Neural progenitor cell (in vitro differentiated cells): ENCODE data around the gene NPTX1. TPM values are rescaled to one million over a fixed set of nuclear protein-coding genes. Genes with fewer than 3 reads are reported as not detected.

ENCODE experiments used
- DNase-seq: peaks from one replicate; pipeline ENCODE4 v3.0.0-alpha.2; 2016; ENCODE audit warnings: low spot score
- H2AFZ ChIP-seq: fragments of 200-600 bp; sonication (generic); replicated peaks from 2 replicates; pipeline ENCODE4 v1.6.1; 2016; ENCODE audit warnings: antibody characterized with exemption
- H3F3A ChIP-seq: fragments of 200-600 bp; sonication (generic); 2 replicates; pipeline ENCODE4 v1.6.1; 2016; ENCODE audit warnings: antibody characterized with exemption, low read depth
- H3K27ac ChIP-seq: fragments of 200-600 bp; sonication (generic); 2 replicates; pipeline ENCODE4 v1.5.1; 2016; ENCODE audit warnings: mild to moderate bottlenecking
- H3K27me3 ChIP-seq: fragments of 200-600 bp; sonication (generic); 2 replicates; pipeline ENCODE4 v1.6.1; 2016; ENCODE audit warnings: mild to moderate bottlenecking, moderate library complexity
- H3K36me3 ChIP-seq: fragments of 200-600 bp; sonication (generic); 2 replicates; pipeline ENCODE4 v1.5.1; 2016
- H3K4me1 ChIP-seq: fragments of 200-600 bp; sonication (generic); 2 replicates; pipeline ENCODE4 v1.6.1; 2016; ENCODE audit warnings: mixed run types
- H3K4me2 ChIP-seq: fragments of 200-600 bp; sonication (generic); 2 replicates; pipeline ENCODE4 v1.6.1; 2016
- H3K4me3 ChIP-seq: fragments of 200-600 bp; sonication (generic); 2 replicates; pipeline ENCODE4 v1.5.1; 2016
- H3K79me2 ChIP-seq: fragments of 200-600 bp; sonication (generic); 2 replicates; pipeline ENCODE4 v1.6.1; 2016; ENCODE audit warnings: low read depth
- H3K9ac ChIP-seq: fragments of 200-600 bp; sonication (generic); 2 replicates; pipeline ENCODE4 v1.6.1; 2016
- H3K9me3 ChIP-seq: fragments of 200-600 bp; sonication (generic); 2 replicates; pipeline ENCODE4 v1.5.1; 2016; ENCODE audit warnings: low read depth
- H4K20me1 ChIP-seq: fragments of 200-600 bp; sonication (generic); 2 replicates; pipeline ENCODE4 v1.6.1; 2016; ENCODE audit warnings: low read depth
- H3K27ac Mint-ChIP-seq: 3 replicates; pipeline ENCODE4 v1.8.0; 2021; ENCODE audit warnings: mixed read lengths
- H3K27me3 Mint-ChIP-seq: 2 replicates; pipeline ENCODE4 v1.8.0; 2022; ENCODE audit warnings: low read depth, mild to moderate bottlenecking, inconsistent platforms, moderate library complexity, mixed read lengths; ENCODE audit not compliant: insufficient read depth
- H3K36me3 Mint-ChIP-seq: 3 replicates; pipeline ENCODE4 v1.8.0; 2021; ENCODE audit warnings: mixed read lengths
- H3K4me1 Mint-ChIP-seq: 3 replicates; pipeline ENCODE4 v1.8.0; 2021; ENCODE audit warnings: mixed read lengths
- H3K4me3 Mint-ChIP-seq: 3 replicates; pipeline ENCODE4 v1.8.0; 2021; ENCODE audit warnings: mild to moderate bottlenecking, moderate library complexity, mixed read lengths
- H3K9me3 Mint-ChIP-seq: 3 replicates; pipeline ENCODE4 v1.8.0; 2020; ENCODE audit warnings: mixed read lengths
- EZH2 ChIP-seq: fragments of 200-600 bp; sonication (generic); IDR thresholded peaks from 2 replicates; pipeline ENCODE4 v1.6.1; 2017; ENCODE audit warnings: antibody characterized with exemption, mild to moderate bottlenecking, moderate library complexity
- EZH2phosphoT487 ChIP-seq: fragments of 200-600 bp; sonication (generic); IDR thresholded peaks from 2 replicates; pipeline ENCODE4 v1.6.1; 2017; ENCODE audit warnings: antibody characterized with exemption
- total RNA-seq: library from RNA; depleted of rRNA; stranded (reverse); fragments of >200 nt; gene quantifications from 2 replicates; pipeline ENCODE4 v1.2.3, GENCODE V29; 2015; ENCODE audit warnings: low replicate concordance
- TF ChIP-seq, protein P1 (sequence below): fragments of 200-600 bp; sonication (generic); IDR thresholded peaks from 2 replicates; pipeline ENCODE4 v1.5.1; 2017; ENCODE audit warnings: antibody characterized with exemption, mild to moderate bottlenecking

The NPTX1 gene
- total RNA-seq, 1 donor from 2014 or later = 2.6 TPM

DNA sequence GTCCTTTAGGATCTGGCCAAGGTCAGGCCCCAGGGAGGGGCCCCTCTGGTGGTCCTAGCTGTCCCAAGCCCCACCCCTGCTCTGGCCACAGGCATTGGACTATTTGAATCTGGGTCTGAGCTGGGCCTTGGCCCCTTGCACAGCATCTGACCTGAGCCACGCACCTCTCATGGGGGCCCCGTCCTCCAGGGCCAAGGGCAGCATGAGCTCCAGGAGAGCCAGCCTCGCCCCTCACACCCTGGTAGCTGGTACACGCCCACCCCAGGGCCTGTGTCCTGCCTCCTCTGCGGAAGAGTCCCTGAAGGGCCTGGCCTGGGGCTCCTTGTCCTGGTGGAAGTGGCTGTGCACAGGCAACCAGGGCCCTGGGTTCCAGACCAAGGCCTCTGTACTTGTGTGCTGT, 37.6 kb downstream of the NPTX1 start:
- no peak for TF ChIP-seq EZH2
- TF ChIP-seq, protein P1, sequence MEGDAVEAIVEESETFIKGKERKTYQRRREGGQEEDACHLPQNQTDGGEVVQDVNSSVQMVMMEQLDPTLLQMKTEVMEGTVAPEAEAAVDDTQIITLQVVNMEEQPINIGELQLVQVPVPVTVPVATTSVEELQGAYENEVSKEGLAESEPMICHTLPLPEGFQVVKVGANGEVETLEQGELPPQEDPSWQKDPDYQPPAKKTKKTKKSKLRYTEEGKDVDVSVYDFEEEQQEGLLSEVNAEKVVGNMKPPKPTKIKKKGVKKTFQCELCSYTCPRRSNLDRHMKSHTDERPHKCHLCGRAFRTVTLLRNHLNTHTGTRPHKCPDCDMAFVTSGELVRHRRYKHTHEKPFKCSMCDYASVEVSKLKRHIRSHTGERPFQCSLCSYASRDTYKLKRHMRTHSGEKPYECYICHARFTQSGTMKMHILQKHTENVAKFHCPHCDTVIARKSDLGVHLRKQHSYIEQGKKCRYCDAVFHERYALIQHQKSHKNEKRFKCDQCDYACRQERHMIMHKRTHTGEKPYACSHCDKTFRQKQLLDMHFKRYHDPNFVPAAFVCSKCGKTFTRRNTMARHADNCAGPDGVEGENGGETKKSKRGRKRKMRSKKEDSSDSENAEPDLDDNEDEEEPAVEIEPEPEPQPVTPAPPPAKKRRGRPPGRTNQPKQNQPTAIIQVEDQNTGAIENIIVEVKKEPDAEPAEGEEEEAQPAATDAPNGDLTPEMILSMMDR = no peak
- no peak for TF ChIP-seq EZH2phosphoT487
- H3K27ac Mint-ChIP-seq = no peak overlapping the region
- Histone ChIP-seq H3K36me3 (no peaks in the 10 kb centered on the region), H3K4me1 (no peaks in the 10 kb centered on the region), H3K27me3 (peaks cover 22% of the 10 kb centered on the region), H3F3A (peaks cover 6% of the 10 kb centered on the region), H3K9ac (no peak overlapping the region), H3K4me3 (no peak overlapping the region), H3K9me3 (no peaks in the 10 kb centered on the region), H4K20me1 (peaks cover 23% of the 10 kb centered on the region), H2AFZ (no peak overlapping the region), H3K4me2 (no peak overlapping the region), H3K27ac (no peak overlapping the region), H3K79me2 (no peaks in the 10 kb centered on the region)
- no peaks in the 10 kb centered on the region for H3K9me3 Mint-ChIP-seq
- H3K4me3 Mint-ChIP-seq = no peak overlapping the region
- H3K36me3 Mint-ChIP-seq = no peaks in the 10 kb centered on the region
- no peak for DNase-seq
- peaks cover 7% of the 10 kb centered on the region for H3K4me1 Mint-ChIP-seq
- peaks cover 17% of the 10 kb centered on the region for H3K27me3 Mint-ChIP-seq

DNA sequence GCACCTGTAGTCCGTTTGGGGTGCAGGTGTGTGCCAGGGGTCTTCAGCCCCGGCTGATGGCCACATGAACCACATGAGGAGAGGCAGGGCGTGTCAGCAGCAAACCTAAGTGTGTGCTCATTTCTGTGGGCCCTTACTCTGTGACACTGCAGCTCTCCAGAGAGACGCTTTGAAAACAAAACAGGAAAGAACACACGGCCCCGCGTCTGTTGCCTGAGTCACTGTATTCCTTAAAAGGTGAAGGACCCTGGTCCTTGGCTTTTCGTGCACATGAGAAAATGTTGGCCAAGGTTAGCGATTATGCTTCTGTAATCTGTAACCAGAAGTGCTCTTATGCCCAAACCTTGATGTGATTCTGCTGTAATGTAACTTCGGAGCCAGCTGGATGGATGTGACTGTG, 38.9 kb downstream of the NPTX1 start:
- Histone ChIP-seq H3F3A (peaks cover 6% of the 10 kb centered on the region), H3K27ac (no peak overlapping the region), H3K9me3 (no peaks in the 10 kb centered on the region), H2AFZ (no peak overlapping the region), H3K4me1 (no peaks in the 10 kb centered on the region), H3K36me3 (no peaks in the 10 kb centered on the region), H3K79me2 (no peaks in the 10 kb centered on the region), H3K4me2 (no peak overlapping the region), H3K9ac (no peak overlapping the region), H4K20me1 (peaks cover 22% of the 10 kb centered on the region), H3K27me3 (peaks cover 9% of the 10 kb centered on the region), H3K4me3 (no peak overlapping the region)
- peaks cover 6% of the 10 kb centered on the region for H3K4me1 Mint-ChIP-seq
- H3K27me3 Mint-ChIP-seq = peaks cover 8% of the 10 kb centered on the region
- TF ChIP-seq, protein P1 = no peak
- TF ChIP-seq EZH2 (no peak), EZH2phosphoT487 (no peak)
- no peak overlapping the region for H3K4me3 Mint-ChIP-seq
- no peaks in the 10 kb centered on the region for H3K9me3 Mint-ChIP-seq
- H3K27ac Mint-ChIP-seq = no peak overlapping the region
- DNase-seq = no peak
- H3K36me3 Mint-ChIP-seq = no peaks in the 10 kb centered on the region

DNA sequence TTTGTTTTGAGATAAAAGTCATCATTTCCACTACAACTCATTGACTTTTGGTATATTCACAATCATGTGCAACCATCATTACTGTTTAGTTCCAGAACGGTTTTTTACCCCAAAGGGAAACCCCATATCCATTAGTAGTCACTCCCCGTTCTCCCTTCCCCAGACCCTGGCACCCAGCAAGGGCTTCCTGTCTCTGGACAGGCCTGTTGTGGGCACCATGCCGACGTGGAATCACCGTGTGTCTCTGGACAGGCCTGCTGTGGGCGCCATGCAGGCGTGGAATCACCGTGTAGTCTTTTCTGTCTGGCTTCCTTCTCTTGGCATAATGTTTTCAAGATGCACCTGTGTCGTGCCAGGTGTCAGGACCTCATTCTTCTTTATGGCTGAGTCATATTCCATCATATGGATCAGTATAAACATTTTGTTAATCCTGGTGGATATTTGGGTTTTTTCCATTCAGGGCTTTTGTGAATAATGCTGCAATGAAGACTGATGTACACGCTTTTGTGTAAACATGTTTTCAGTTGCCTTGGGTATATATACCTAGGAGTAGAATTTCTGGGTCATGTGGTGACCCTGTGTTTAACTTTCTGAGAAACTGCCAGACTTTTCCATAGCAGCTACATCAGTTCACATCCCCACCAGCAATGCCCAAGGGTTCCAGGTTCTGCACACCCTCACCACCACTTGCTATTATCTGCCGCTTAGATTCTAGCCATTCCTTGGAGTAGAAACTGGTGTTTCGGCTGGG, 42.3 kb downstream of the NPTX1 start:
- no peak overlapping the region for H3K9ac ChIP-seq
- DNase-seq = no peak

More for the DNA sequence above, 42.3 kb downstream of the NPTX1 start:
- H3K27ac Mint-ChIP-seq = no peak overlapping the region
- no peaks in the 10 kb centered on the region for H3K4me1 Mint-ChIP-seq
- H3K36me3 Mint-ChIP-seq = no peaks in the 10 kb centered on the region
- Histone ChIP-seq H3K27me3 (peaks cover 7% of the 10 kb centered on the region), H3K4me2 (no peak overlapping the region), H3K36me3 (no peaks in the 10 kb centered on the region), H3K27ac (no peak overlapping the region), H3F3A (no peaks in the 10 kb centered on the region), H3K9me3 (no peaks in the 10 kb centered on the region), H2AFZ (no peak overlapping the region), H3K79me2 (no peaks in the 10 kb centered on the region), H3K4me1 (no peaks in the 10 kb centered on the region), H4K20me1 (no peaks in the 10 kb centered on the region), H3K4me3 (no peak overlapping the region)
- H3K27me3 Mint-ChIP-seq = peaks cover 2% of the 10 kb centered on the region
- no peaks in the 10 kb centered on the region for H3K9me3 Mint-ChIP-seq
- no peak overlapping the region for H3K4me3 Mint-ChIP-seq
- TF ChIP-seq EZH2phosphoT487 (no peak), EZH2 (no peak)
- TF ChIP-seq, protein P1 = no peak
